IMR-90 (cell line): ENCODE measurements around the gene GRIK1. TPM values are rescaled to one million over a fixed set of nuclear protein-coding genes. Genes with fewer than 3 reads are reported as not detected.

Source experiments
- ATAC-seq: fragments of 200-7000 bp; cut with Tn5 transposase; 2 replicates; pipeline ENCODE4 v1.9.1; 2020; ENCODE audit warnings: low read depth, mild to moderate bottlenecking, moderate library complexity
- BruUV-seq: library from RNA; stranded (reverse); fragments of 400-500 nt; replicated peaks from 2 replicates; lab custom pipeline; 2021; lab: Mats Ljungman, UMichigan
- CTCF ChIA-PET: fragments of 300-600 bp; formaldehyde crosslinking; extraction: SDS; loops from one replicate; lab custom pipeline; 2021; ENCODE audit warnings: antibody characterized with exemption; lab: Yijun Ruan, JAX
- POLR2A ChIA-PET: fragments of 300-600 bp; sonication (Branson Sonifier 250); formaldehyde crosslinking; loops from one replicate; lab custom pipeline; 2022; ENCODE audit warnings: antibody characterized with exemption; ENCODE audit not compliant: unreplicated experiment; lab: Charles Lee
- DNase-seq: peaks from one replicate; pipeline ENCODE4 v3.0.0; 2013
- H2AFZ ChIP-seq: replicated peaks from 2 replicates; pipeline ENCODE3; 2013; ENCODE audit warnings: low read length, mild to moderate bottlenecking; ENCODE audit not compliant: poor library complexity
- H2AK5ac ChIP-seq: 2 replicates; pipeline ENCODE4 v1.6.1; 2013; ENCODE audit warnings: low read depth, low read length, inconsistent platforms
- H2AK9ac ChIP-seq: replicated peaks from 2 replicates; pipeline ENCODE3; 2013; ENCODE audit warnings: mild to moderate bottlenecking, low read depth, low read length, moderate library complexity; ENCODE audit not compliant: poor library complexity
- H2BK120ac ChIP-seq: 2 replicates; pipeline ENCODE4 v1.6.1; 2013; ENCODE audit warnings: low read depth, low read length, inconsistent platforms
- H2BK15ac ChIP-seq: 3 replicates; pipeline ENCODE4 v1.6.1; 2013; ENCODE audit warnings: low read depth, low read length, inconsistent platforms
- H2BK20ac ChIP-seq: 2 replicates; pipeline ENCODE4 v1.6.1; 2013; ENCODE audit warnings: low read depth, mild to moderate bottlenecking, inconsistent platforms, low read length, moderate library complexity
- H2BK5ac ChIP-seq: 2 replicates; pipeline ENCODE4 v1.6.1; 2013; ENCODE audit warnings: mild to moderate bottlenecking, low read depth, low read length, inconsistent platforms; ENCODE audit not compliant: poor library complexity, severe bottlenecking
- H3K14ac ChIP-seq: replicated peaks from 2 replicates; pipeline ENCODE4 v1.6.1; 2013; ENCODE audit warnings: low read depth, low read length, inconsistent platforms
- H3K18ac ChIP-seq: 2 replicates; pipeline ENCODE4 v1.6.1; 2013; ENCODE audit warnings: low read depth, low read length, control low read depth
- H3K23ac ChIP-seq: 2 replicates; pipeline ENCODE4 v1.6.1; 2013; ENCODE audit warnings: low read depth, low read length, inconsistent platforms
- H3K27ac ChIP-seq: 2 replicates; pipeline ENCODE4 v1.5.1; 2013; ENCODE audit warnings: mild to moderate bottlenecking, control low read depth, low read length; ENCODE audit not compliant: insufficient read depth
- H3K27me3 ChIP-seq: 2 replicates; pipeline ENCODE4 v1.6.1; 2013; ENCODE audit warnings: low read length; ENCODE audit not compliant: control insufficient read depth, insufficient read depth
- H3K36me3 ChIP-seq: 2 replicates; pipeline ENCODE4 v1.6.1; 2013; ENCODE audit warnings: low read length, mixed read lengths; ENCODE audit not compliant: control insufficient read depth, insufficient read depth
- H3K4ac ChIP-seq: 2 replicates; pipeline ENCODE4 v1.6.1; 2013; ENCODE audit warnings: low read depth, low read length, inconsistent platforms
- H3K4me1 ChIP-seq: 2 replicates; pipeline ENCODE4 v1.6.1; 2013; ENCODE audit warnings: low read length, mixed read lengths; ENCODE audit not compliant: control insufficient read depth, insufficient read depth
- H3K4me2 ChIP-seq: 2 replicates; pipeline ENCODE4 v1.6.1; 2013; ENCODE audit warnings: low read depth, mild to moderate bottlenecking, control low read depth, low read length, moderate library complexity
- H3K4me3 ChIP-seq: 2 replicates; pipeline ENCODE4 v1.5.1; 2013; ENCODE audit warnings: low read depth, mild to moderate bottlenecking, control low read depth, low read length, moderate library complexity; ENCODE audit not compliant: insufficient read depth
- H3K56ac ChIP-seq: 2 replicates; pipeline ENCODE4 v1.6.1; 2013; ENCODE audit warnings: low read length, inconsistent platforms; ENCODE audit not compliant: insufficient read depth; ENCODE audit errors: extremely low read depth
- H3K79me1 ChIP-seq, 2 experiments: 2 replicates each; pipeline ENCODE4 v1.6.1; 2013; ENCODE audit warnings: low read length in 2 of 2, inconsistent platforms in 1 of 2, low read depth in 1 of 2
- H3K9ac ChIP-seq: 2 replicates; pipeline ENCODE4 v1.6.1; 2013; ENCODE audit warnings: low read depth, low read length, control low read depth
- H3K9me1 ChIP-seq: 2 replicates; pipeline ENCODE4 v1.6.1; 2013; ENCODE audit warnings: low read length, inconsistent platforms; ENCODE audit not compliant: insufficient read depth
- H3K9me3 ChIP-seq: 2 replicates; pipeline ENCODE4 v1.6.1; 2013; ENCODE audit warnings: low read length; ENCODE audit not compliant: control insufficient read depth, insufficient read depth
- H4K20me1 ChIP-seq: 2 replicates; pipeline ENCODE4 v1.6.1; 2013; ENCODE audit warnings: low read length, inconsistent platforms; ENCODE audit not compliant: insufficient read depth
- H4K5ac ChIP-seq: 2 replicates; pipeline ENCODE4 v1.6.1; 2013; ENCODE audit warnings: mild to moderate bottlenecking, low read depth, low read length, control low read depth
- H4K8ac ChIP-seq, 2 experiments: 2 replicates each; pipeline ENCODE4 v1.6.1; 2013; ENCODE audit warnings: low read depth in 2 of 2, low read length in 2 of 2, control low read depth in 1 of 2, inconsistent platforms in 1 of 2
- H4K91ac ChIP-seq: 2 replicates; pipeline ENCODE4 v1.6.1; 2013; ENCODE audit warnings: low read depth, low read length, inconsistent platforms; ENCODE audit not compliant: insufficient read depth
- CTCF ChIP-seq: conservative IDR thresholded peaks from 2 replicates; pipeline ENCODE4 v1.5.1; 2012; ENCODE audit warnings: mild to moderate bottlenecking, low read depth, low read length, improper control_type of control experiment
- WGBS, 2 experiments: methylation state at CpG; one replicate each; pipeline versions ENCODE4 v1.1.5 to v1.1.7; 2013; ENCODE audit warnings: missing lambda C conversion rate in 2 of 2; ENCODE audit not compliant: insufficient read length in 1 of 2; ENCODE audit errors: extremely low coverage in 2 of 2; 5-methylcytosine and 5-hydroxymethylcytosine counted together
- dilution Hi-C: fragments of 300-500 bp; cut with HindIII; formaldehyde crosslinking; loops from one replicate; pipeline ENCODE4 v1.14.3; 2018; ENCODE audit warnings: low sequenced_read_pairs; ENCODE audit not compliant: unreplicated experiment
- in situ Hi-C: fragments of 300-500 bp; cut with MboI; formaldehyde crosslinking; loops from 3 replicates; pipeline ENCODE4 v1.14.3; 2019; ENCODE audit warnings: low sequenced_read_pairs, inconsistent platforms, mixed read lengths
- intact Hi-C: fragments of 100-400 bp; cut with micrococcal nuclease; formaldehyde crosslinking; loops from 2 replicates; pipeline ENCODE4 v1.10.0; 2022
- polyA plus RNA-seq, 3 experiments: library from polyadenylated mRNA; depleted of rRNA; stranded (reverse); fragments of >200 nt; gene quantifications; 2 replicates each; pipeline ENCODE4 v1.2.3, GENCODE V29; 2012; ENCODE audit warnings: low replicate concordance in 1 of 3
- total RNA-seq: library from RNA; depleted of rRNA; stranded (reverse); fragments of >200 nt; gene quantifications from 2 replicates; pipeline ENCODE4 v1.2.3, GENCODE V29; 2012

GRIK1 gene
- total and polyA plus RNA-seq, 2 of the 4 experiments (the other 2 are of a cell fraction) = not detected

GRCh38 chr21:29938776-29939103 is 1.1 kb downstream of the GRIK1 start:
- Histone ChIP-seq H2AK5ac (no peak overlapping the region), H3K9me1 (no peaks in the 10 kb centered on the region), H4K91ac (no peak overlapping the region), H2AK9ac (no peak overlapping the region), H3K14ac (no peak overlapping the region), H2BK15ac (no peak overlapping the region), H2BK120ac (no peak overlapping the region), H3K18ac (no peak overlapping the region), H2BK5ac (no peak overlapping the region), H3K27ac (no peak overlapping the region), H3K4ac (no peak overlapping the region), H3K56ac (no peak overlapping the region), H4K8ac (no peak overlapping the region), H3K4me2 (no peak overlapping the region), H3K9ac (no peak overlapping the region), H2AFZ (peak overlapping the region; percentile 58), H3K79me1 (no peaks in the 10 kb centered on the region), H4K20me1 (no peaks in the 10 kb centered on the region), H3K27me3 (peaks cover 20% of the 10 kb centered on the region), H3K4me3 (no peak overlapping the region), H3K4me1 (no peaks in the 10 kb centered on the region), H3K36me3 (no peaks in the 10 kb centered on the region), H3K9me3 (no peaks in the 10 kb centered on the region), H2BK20ac (no peak overlapping the region), H4K5ac (no peak overlapping the region), H3K23ac (no peak overlapping the region)
- no peak for TF ChIP-seq CTCF
- intact Hi-C loops (no loop called here), in situ Hi-C loops (no loop called here), dilution Hi-C loops (no loop called here)
- DNase-seq (no peak), ATAC-seq (no peak)
- no TSS peak for BruUV-seq
- 27% methylated on average over 2 of the region's 11 CpGs; no CpG with 5 or more reads in 1 of the 2 experiments for WGBS, 2 experiments
- ChIA-PET CTCF (no interaction called here), POLR2A (no interaction called here)
